ENCODE measurements around the gene DAPP1.
"Not testable (repeated sequence)": the region's sequence is repeated elsewhere in the genome, so short reads cannot be mapped to it uniquely, and the experiment has no call there.

DAPP1 gene, protein sequence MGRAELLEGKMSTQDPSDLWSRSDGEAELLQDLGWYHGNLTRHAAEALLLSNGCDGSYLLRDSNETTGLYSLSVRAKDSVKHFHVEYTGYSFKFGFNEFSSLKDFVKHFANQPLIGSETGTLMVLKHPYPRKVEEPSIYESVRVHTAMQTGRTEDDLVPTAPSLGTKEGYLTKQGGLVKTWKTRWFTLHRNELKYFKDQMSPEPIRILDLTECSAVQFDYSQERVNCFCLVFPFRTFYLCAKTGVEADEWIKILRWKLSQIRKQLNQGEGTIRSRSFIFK

DNA sequence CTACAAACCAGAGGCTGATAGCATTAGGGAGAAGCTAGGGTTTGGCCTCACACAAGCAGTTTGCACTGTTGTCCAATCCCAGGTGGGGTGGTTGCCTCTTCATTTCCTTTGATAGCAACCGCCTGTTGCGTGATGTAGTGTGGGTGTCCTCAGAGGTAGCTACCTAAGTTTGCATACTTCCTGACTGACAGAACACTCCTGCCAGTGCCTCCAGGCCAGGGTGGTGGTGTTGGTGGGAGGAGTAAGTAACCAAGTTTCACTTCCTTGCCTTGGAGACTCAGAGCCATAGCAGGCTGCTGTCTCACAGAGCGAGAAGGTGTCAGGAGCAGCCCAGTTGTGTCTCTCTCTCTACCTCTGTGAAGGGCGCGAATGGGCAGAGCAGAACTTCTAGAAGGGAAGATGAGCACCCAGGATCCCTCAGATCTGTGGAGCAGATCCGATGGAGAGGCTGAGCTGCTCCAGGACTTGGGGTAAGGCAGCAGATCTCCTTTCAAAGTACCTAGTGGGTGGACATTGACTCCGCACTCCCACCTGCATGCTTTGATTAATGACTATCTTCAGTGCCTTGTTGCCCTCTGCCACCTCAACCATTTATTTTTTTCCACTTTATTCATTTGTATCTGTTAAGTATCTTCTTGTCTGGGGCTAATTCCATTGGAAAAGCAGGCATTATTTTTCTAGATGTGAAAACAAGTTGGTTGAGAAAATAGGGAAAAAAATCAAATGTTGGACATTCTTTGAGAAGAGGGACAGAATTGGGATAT lies at the start of gene DAPP1:
TSS of gene DAPP1 (plus strand) at position 283 of the 764 bp plus-strand sequence. CDS start at position 370, 87 bp downstream.
- H3K27ac ChIP-seq, result no peak within 1 kb of the TSS
- TF ChIP-seq ZFX (IDR thresholded peaks at IDR 0.05; ENCODE audit: borderline replicate concordance), result no peak
- TF ChIP-seq, protein P1, sequence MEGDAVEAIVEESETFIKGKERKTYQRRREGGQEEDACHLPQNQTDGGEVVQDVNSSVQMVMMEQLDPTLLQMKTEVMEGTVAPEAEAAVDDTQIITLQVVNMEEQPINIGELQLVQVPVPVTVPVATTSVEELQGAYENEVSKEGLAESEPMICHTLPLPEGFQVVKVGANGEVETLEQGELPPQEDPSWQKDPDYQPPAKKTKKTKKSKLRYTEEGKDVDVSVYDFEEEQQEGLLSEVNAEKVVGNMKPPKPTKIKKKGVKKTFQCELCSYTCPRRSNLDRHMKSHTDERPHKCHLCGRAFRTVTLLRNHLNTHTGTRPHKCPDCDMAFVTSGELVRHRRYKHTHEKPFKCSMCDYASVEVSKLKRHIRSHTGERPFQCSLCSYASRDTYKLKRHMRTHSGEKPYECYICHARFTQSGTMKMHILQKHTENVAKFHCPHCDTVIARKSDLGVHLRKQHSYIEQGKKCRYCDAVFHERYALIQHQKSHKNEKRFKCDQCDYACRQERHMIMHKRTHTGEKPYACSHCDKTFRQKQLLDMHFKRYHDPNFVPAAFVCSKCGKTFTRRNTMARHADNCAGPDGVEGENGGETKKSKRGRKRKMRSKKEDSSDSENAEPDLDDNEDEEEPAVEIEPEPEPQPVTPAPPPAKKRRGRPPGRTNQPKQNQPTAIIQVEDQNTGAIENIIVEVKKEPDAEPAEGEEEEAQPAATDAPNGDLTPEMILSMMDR (IDR thresholded peaks at IDR 0.05), result no peak

DNA sequence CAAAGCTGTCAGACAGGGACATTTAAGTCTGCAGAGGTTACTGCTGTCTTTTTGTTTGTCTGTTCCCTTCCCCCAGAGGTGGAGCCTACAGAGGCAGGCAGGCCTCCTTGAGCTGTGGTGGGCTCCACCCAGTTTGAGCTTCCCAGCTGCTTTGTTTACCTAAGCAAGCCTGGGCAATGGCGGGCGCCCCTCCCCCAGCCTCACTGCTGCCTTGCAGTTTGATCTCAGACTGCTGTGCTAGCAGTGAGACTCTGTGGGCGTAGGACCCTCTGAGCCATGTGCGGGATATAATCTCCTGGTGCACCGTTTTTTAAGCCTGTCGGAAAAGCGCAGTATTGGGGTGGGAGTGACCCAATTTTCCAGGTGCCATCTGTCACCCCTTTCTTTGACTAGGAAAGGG lies 45.8 kb upstream of the DAPP1 start:
- not testable (repeated sequence) for H3K27ac ChIP-seq

DNA sequence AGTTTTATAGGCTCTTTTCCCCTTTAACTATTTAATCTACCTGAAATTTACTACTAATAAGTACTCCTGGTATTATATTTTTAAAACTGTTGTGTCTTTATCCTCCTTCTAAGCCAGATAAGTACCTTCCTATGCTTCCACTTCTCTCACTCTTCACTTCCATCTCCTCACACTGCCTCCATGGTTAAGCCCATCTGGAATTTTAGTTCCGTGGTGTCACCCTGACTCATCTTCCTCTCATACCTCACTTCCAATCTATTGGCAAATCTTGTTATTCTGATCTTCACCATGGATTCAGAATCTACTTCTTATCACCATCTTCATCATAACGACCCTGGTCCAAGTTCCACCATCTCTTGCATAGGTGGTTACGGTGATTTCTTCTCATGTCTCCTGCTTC lies 32.7 kb upstream of the DAPP1 start:
- TF ChIP-seq ZFX (IDR thresholded peaks at IDR 0.05; ENCODE audit: borderline replicate concordance), result no peak
- TF ChIP-seq, protein P1 (IDR thresholded peaks at IDR 0.05), result no peak
- no peak overlapping the region for H3K27ac ChIP-seq

DNA sequence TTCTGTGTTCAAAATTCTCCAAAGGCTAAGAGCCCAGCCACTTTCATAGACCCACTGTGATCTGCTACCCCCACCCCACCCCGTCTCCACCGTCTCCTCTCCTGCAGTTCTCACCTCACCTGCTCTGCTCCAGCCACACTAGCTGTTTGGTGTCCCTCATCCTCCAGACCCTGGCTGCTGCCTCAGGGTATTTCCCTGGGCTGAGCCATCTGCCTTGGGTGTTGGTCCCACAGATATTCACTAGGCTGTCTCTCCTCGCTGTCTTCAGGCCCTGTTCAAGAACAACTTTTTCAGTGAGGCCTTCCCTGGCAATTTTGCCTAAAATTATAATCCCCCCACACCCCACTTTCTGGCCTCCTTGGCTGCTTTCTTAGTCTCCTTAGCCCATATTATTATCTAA lies 31.8 kb upstream of the DAPP1 start:
- no peak overlapping the region for H3K27ac ChIP-seq
- TF ChIP-seq, protein P1 (IDR thresholded peaks at IDR 0.05), result no peak
- no peak for TF ChIP-seq ZFX (IDR thresholded peaks at IDR 0.05; ENCODE audit: borderline replicate concordance)

DNA sequence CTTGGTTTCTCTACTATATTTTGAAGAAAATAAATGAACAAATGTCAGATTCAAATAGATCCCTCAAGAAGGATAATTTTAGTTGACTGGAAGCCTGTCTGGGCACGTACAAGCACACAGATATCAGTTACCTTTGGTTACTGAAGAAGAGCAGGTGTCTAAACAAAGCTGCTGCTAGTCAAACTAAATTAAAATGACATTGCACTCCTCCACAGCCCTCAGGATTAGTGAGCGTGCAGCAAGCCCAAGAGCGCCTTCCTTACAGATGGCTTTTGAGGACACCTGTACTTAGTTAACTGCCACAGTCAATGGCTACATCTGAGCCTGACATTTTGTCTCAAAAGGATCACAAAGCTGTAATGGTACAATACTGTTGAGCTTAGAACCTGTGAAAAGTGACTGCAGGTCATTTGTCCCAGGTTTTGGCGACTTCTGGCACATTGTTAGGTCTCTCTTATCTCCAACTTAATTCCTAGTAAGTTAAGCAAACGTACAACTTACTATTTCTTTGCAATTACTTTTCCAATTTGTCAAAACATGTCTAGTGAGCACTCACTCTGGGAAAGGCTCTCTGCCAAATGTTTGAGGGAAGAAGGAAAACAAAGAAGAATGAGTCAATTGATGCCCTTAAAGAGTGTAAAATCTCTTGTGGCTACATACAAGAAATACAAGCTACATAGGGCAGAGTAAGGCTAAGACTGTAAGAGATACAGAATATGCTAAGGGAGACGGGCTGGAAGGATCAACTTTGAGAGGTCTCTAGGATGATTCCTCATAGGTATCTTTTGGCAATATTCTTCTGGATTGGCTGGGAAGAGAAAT lies 25.6 kb upstream of the DAPP1 start:
- H3K27ac ChIP-seq, result no peak overlapping the region
- TF ChIP-seq, protein P1 (IDR thresholded peaks at IDR 0.05), result no peak
- TF ChIP-seq ZFX (IDR thresholded peaks at IDR 0.05; ENCODE audit: borderline replicate concordance), result no peak

DNA sequence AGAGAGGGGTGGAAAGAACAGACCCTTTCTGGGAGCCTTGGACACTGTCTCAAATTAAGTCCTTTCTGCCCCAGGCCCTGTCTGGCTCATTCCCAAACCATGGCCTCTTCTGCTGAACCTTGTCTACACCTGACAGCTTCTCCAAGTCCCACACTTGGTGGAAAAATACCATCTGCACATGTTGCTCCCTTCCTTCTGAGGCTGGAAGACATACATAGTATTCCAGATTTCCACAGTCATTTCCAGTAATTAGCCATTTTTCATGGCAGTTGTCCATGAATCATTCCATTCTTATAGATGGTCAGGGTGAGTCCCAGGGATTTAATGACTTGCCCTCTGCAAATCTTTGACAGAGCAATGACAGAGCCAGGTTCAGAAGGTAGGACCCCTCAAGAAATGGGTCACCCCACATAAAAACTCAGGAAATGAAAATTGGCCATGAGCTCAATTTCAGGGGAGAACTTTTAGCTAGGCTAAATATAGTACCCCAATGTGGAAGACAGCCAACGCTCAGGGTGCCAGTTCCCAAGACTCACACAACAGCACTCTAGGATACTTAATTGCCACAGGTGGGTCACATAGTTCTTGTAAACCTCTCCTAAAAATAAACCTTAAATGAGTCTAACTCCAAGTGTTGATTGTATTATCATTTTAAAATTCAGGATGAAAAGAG lies 16.2 kb upstream of the DAPP1 start:
- TF ChIP-seq, protein P1 (IDR thresholded peaks at IDR 0.05), result no peak
- no peak for TF ChIP-seq ZFX (IDR thresholded peaks at IDR 0.05; ENCODE audit: borderline replicate concordance)

DNA sequence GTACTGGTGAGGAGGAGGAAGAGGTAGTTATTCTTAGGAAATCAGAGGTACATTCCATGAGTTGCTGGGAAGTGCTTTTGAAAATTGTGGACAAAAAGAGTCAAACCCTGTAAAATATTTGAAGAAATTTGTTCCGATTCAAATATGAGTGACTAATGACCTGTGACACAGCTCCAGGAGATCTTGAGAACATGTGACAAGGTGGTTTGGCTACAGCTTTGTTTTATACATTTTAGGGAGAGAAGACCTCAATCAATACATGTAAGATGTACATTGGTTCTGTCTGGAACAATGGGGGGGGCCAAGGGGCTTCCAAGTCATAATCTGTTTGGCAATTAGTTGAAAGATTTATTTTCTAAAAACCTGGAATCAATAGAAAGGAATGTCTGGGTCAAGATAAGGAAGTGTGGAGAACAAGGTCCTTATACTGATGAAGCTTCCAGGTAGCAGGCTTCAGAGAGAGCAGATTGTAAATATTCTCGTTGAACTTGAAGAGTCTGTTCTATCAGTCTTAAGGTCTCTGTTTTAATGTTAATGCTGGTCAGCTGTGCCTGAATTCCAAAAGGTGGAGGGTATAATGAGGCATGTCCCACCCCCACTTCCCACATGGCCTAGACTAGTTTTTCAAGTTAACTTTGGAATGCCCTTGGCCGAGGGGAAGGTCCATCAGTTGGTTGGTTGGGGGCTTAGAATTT lies 15.5 kb upstream of the DAPP1 start:
- TF ChIP-seq, protein P1 (IDR thresholded peaks at IDR 0.05), result no peak
- no peak for TF ChIP-seq ZFX (IDR thresholded peaks at IDR 0.05; ENCODE audit: borderline replicate concordance)
- H3K27ac ChIP-seq, result no peak overlapping the region

More for the DNA sequence above, 16.2 kb upstream of the DAPP1 start:
- no peak overlapping the region for H3K27ac ChIP-seq

Data from 22Rv1 (cell line).